ENCODE results near the gene CCDC170.

DNA sequence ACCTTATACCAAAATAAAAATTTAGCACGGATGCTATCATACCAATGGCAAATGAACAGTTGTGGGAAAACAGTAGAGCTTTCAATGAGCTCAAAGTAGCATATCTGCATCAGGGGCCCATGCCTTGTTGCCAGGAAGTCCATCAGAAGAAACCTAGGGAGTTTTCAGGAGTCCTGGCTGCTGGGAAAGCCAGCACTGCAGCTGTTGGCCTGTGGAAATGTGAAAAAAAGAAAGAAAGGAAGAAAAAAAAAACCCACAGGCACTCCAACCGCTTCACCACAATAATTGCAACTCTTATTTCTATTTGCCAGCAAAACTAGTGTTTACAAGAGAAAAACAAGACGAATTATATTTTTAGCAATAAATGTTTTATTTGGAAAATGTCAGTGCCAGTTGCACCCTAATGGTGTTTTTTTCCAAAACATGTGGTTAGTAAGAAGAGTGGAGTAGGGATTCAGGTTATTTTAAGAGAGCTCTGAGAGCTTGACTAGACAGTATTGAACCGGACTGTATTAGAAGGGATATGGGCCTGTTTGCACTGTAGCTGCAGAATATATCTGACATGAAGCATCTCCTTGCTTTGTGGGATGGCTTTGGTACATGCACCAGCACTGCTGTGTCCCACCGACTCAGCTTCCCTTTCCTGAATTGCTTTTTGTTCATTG is 137.3 kb downstream of the CCDC170 start:
- TF ChIP-seq, protein P1, sequence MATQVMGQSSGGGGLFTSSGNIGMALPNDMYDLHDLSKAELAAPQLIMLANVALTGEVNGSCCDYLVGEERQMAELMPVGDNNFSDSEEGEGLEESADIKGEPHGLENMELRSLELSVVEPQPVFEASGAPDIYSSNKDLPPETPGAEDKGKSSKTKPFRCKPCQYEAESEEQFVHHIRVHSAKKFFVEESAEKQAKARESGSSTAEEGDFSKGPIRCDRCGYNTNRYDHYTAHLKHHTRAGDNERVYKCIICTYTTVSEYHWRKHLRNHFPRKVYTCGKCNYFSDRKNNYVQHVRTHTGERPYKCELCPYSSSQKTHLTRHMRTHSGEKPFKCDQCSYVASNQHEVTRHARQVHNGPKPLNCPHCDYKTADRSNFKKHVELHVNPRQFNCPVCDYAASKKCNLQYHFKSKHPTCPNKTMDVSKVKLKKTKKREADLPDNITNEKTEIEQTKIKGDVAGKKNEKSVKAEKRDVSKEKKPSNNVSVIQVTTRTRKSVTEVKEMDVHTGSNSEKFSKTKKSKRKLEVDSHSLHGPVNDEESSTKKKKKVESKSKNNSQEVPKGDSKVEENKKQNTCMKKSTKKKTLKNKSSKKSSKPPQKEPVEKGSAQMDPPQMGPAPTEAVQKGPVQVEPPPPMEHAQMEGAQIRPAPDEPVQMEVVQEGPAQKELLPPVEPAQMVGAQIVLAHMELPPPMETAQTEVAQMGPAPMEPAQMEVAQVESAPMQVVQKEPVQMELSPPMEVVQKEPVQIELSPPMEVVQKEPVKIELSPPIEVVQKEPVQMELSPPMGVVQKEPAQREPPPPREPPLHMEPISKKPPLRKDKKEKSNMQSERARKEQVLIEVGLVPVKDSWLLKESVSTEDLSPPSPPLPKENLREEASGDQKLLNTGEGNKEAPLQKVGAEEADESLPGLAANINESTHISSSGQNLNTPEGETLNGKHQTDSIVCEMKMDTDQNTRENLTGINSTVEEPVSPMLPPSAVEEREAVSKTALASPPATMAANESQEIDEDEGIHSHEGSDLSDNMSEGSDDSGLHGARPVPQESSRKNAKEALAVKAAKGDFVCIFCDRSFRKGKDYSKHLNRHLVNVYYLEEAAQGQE (IDR thresholded peaks at IDR 0.05; ENCODE audit: insufficient replicate concordance, low read depth), result no peak
- no peak for TF ChIP-seq GABPA (IDR thresholded peaks at IDR 0.05; ENCODE audit: low read depth)

Data from HL-60 (cell line).